ENCODE results near the gene PSMG3. TPM values are rescaled to one million over a fixed set of nuclear protein-coding genes. Genes with fewer than 3 reads are reported as not detected.
A peak's percentile ranks its signal among the peaks of the same experiment; 100 is the strongest.

The PSMG3 gene
- total RNA-seq, 1 experiment from 2014 or later: 63.0 TPM

DNA sequence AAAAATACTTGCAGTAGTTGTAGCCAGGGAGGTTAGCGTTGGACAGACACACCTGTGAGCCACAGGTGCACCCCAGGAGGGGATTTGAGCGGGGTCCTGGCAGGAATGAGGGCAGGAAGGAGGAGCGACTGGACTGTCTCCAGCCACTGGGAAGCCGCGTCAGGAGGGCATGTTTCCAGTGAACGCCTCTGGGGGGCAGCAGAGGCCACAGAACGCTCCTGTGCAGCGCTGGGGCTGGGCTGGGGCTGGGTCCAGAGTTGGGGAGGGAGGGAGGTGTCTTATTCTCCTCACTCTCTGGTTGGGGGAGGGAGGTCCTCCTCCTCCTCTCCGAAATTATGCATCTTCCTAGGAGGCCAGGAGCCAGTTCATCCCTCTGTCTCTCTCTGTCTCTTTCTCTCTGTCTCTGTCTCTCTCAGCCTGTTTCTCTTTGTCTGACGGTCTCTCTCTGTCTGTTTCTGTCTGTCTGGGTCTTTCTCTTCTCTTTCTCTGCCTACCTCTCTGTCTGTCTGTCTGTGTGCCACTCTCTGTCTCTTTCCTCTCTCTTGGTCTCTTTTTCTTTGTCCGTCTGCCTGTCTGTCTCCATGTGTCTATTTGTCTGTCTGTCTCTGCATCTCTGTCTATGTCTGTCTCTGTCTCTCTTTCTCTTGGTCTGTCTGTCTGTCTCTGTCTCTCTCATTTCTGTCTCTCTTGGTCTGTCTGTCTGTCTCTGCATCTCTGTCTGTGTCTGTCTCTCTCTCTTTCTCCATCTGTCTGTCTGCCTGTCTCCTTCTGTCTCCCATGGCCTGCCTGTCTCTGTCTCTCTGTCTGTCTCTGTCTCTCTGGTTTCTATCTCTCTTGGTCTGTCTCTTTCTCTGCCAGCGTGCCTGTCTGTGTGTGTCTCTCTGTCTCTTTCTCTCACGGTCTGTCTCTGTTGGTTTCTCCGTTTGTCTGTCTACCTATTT is 9.9 kb upstream of the PSMG3 start:
- Mint-ChIP-seq H3K27me3 (ENCODE audit: low read depth) (peaks cover 1% of the 10 kb centered on the region), H3K4me1 (peaks cover 34% of the 10 kb centered on the region in 2 experiments), H3K4me3 (peak overlapping the region in 1 of 2 experiments; percentile 47; a peak in 3 of 5 replicates), H3K36me3 (ENCODE audit: insufficient read depth in 1 of 3, low read depth in 3 of 3) (peaks cover 7 to 13% (median 12%) of the 10 kb centered on the region in 3 experiments), H3K27ac (peak overlapping the region in 2 of 3 experiments; percentile 8 to 18; a peak in 3 of 7 replicates), H3K9me3 (peaks cover 10 to 15% of the 10 kb centered on the region in 2 experiments)
- Histone ChIP-seq H2BK15ac (ENCODE audit: low read depth, low read length) (no peak overlapping the region), H3K14ac (ENCODE audit: insufficient read depth, low read length) (no peak overlapping the region), H4K91ac (ENCODE audit: insufficient read length, low read depth, low read length) (no peak overlapping the region), H3K27ac (ENCODE audit: insufficient read length, low read depth, low read length) (no peak overlapping the region), H4K20me1 (ENCODE audit: control insufficient read depth, insufficient read depth, insufficient read length) (no peaks in the 10 kb centered on the region), H2BK12ac (ENCODE audit: insufficient read length, low read depth, low read length) (no peak overlapping the region), H3K4me2 (ENCODE audit: insufficient read depth, insufficient read length, low read length) (no peak overlapping the region), H3K4ac (ENCODE audit: low read depth, low read length) (no peak overlapping the region), H3K9me3 (ENCODE audit: control insufficient read depth, low read depth, low read length) (no peaks in the 10 kb centered on the region), H3K23me2 (ENCODE audit: insufficient read length, low read depth, low read length, poor library complexity, severe bottlenecking) (no peaks in the 10 kb centered on the region), H2BK120ac (ENCODE audit: low read depth, low read length, poor library complexity, severe bottlenecking) (no peak overlapping the region), H3K79me2 (ENCODE audit: insufficient read depth, low read length) (no peaks in the 10 kb centered on the region), H4K8ac (replicated peaks; ENCODE audit: insufficient read length, low read depth, low read length) (no peak overlapping the region), H2BK5ac (ENCODE audit: insufficient read length, low read length) (no peak overlapping the region), H2BK20ac (ENCODE audit: low read depth, low read length, poor library complexity, severe bottlenecking) (no peak overlapping the region), H3K9ac (ENCODE audit: extremely low read depth, insufficient read length, low read length) (no peak overlapping the region), H3K4me1 (ENCODE audit: insufficient read depth, low read length) (peaks cover 8% of the 10 kb centered on the region; the same call in 1 of the 2 replicates), H2AFZ (ENCODE audit: low read length) (no peak overlapping the region), H3T11ph (ENCODE audit: low read length) (no peak overlapping the region), H3K18ac (ENCODE audit: insufficient read length, low read depth, low read length) (no peak overlapping the region), H3K23ac (ENCODE audit: insufficient read length, low read depth, low read length) (no peak overlapping the region), H3K56ac (ENCODE audit: insufficient read length, low read depth, low read length) (no peak overlapping the region), H2AK5ac (ENCODE audit: insufficient read length, low read length) (no peak overlapping the region), H3K27me3 (ENCODE audit: insufficient read depth, low read length) (no peaks in the 10 kb centered on the region), H4K5ac (ENCODE audit: insufficient read length, low read depth, low read length) (no peak overlapping the region), H3K79me1 (ENCODE audit: insufficient read depth, low read depth, low read length, poor library complexity, severe bottlenecking) (no peaks in the 10 kb centered on the region)
- TF ChIP-seq CTCF (conservative IDR thresholded peaks at IDR 0.05): peak; percentile 92
- DNase-seq: peak; percentile 94
- WGBS (ENCODE audit: extremely low coverage, insufficient read length, low lambda C conversion rate): no CpG with 5 or more reads among the region's 14 CpGs

Measured in H9 (cell line).